Measurements from ENCODE around the gene ATG5. TPM values are rescaled to one million over a fixed set of nuclear protein-coding genes. Genes with fewer than 3 reads are reported as not detected.

ATG5 gene
- total and polyA plus RNA-seq, 9 of the 15 experiments (the other 6 are each of a cell fraction or from before 2014, with no cell fraction given), result 29.0 to 80.0 (median 53.2) TPM

- peak; percentile 93 for FAIRE-seq
- peak overlapping the region; percentile 57 for H3K4me2 ChIP-seq (ENCODE audit: insufficient read depth, low read length)
- H2AFZ ChIP-seq (ENCODE audit: low read depth, low read length), result peak overlapping the region; percentile 46; the same call in 1 of the 2 replicates
- no peaks in the 10 kb centered on the region for H4K20me1 ChIP-seq (replicated peaks; ENCODE audit: control insufficient read depth, insufficient read depth, low read length)
- peaks cover 0 to 9% of the 10 kb centered on the region in 2 experiments; a peak in 2 of 5 replicates for H3K4me1 ChIP-seq (replicated peaks in 1 of 2; ENCODE audit: control insufficient read depth in 2 of 2, insufficient read depth in 2 of 2, low read length in 2 of 2)
- H3K27me3 ChIP-seq (ENCODE audit: control insufficient read depth in 2 of 2, insufficient read depth in 2 of 2, low read length in 2 of 2), result no peaks in the 10 kb centered on the region
- H3K9me3 ChIP-seq (replicated peaks; ENCODE audit: control insufficient read depth, insufficient read depth, low read depth, low read length), result no peaks in the 10 kb centered on the region
- no TSS peak for BruUV-seq (replicated peaks)
- H3K79me2 ChIP-seq (ENCODE audit: control insufficient read depth, insufficient read depth, low read length), result no peaks in the 10 kb centered on the region
- 10% methylated on average over 12 of the region's 12 CpGs for WGBS (ENCODE audit: insufficient coverage, low coverage, missing lambda C conversion rate)
- ChIA-PET POLR2A (interaction anchor here (0.9 to 1.4 kb wide), 4 partner anchors 8 to 17 kb away, joined by 3 to 5 read pairs (median 4); no protein-coding TSS in a partner anchor), CTCF (ENCODE audit: low intra/inter-chr PET ratio) (interaction anchor here (1.1 kb wide), 1 partner anchor 68 kb away, joined by 3 read pairs; no protein-coding TSS in a partner anchor)
- peak in 2 of 4 experiments; percentile 31 to 59 for DNase-seq (ENCODE audit: extremely low read depth in 1 of 4, low spot score in 3 of 4)
- H3K9me1 ChIP-seq (ENCODE audit: control insufficient read depth, insufficient read depth, low read length), result no peaks in the 10 kb centered on the region
- no peak overlapping the region for H3K4me3 ChIP-seq
- peak; percentile 83 for ATAC-seq
- H3K36me3 ChIP-seq (ENCODE audit: control insufficient read depth, insufficient read depth, low read length), result no peaks in the 10 kb centered on the region
- H3K27ac ChIP-seq (ENCODE audit: extremely low read depth, low read depth, low read length), result no peak overlapping the region
- intact Hi-C loops (cut with micrococcal nuclease) (no loop called here), in situ Hi-C loops (cut with MboI) (no loop called here)
- no peak overlapping the region for H3K9ac ChIP-seq (ENCODE audit: insufficient read depth in 1 of 2, low read depth in 2 of 2, low read length in 2 of 2)
- TF ChIP-seq SMARCE1 (IDR thresholded peaks at IDR 0.05), result peak; percentile 47; the same call in 1 of the 2 replicates
- no peak for TF ChIP-seq KDM2B (CRISPR knock-in tag; IDR thresholded peaks at IDR 0.05)
- TF ChIP-seq RBM22 (IDR thresholded peaks at IDR 0.05; ENCODE audit: low read depth, low read length, poor library complexity, severe bottlenecking), result no peak
- 0 out of 2 replicates have a peak, but pooled peaks have one; percentile 40 for TF ChIP-seq NBN (IDR thresholded peaks at IDR 0.05; ENCODE audit: low read depth)
- TF ChIP-seq ZBTB5 (IDR thresholded peaks at IDR 0.05), result no peak
- peak; percentile 55; the same call in 1 of the 2 replicates for TF ChIP-seq MECOM (CRISPR knock-in tag; IDR thresholded peaks at IDR 0.05)
- TF ChIP-seq MEIS2 (IDR thresholded peaks at IDR 0.05; ENCODE audit: partially characterized antibody), result peak; percentile 81
- TF ChIP-seq MYNN (IDR thresholded peaks at IDR 0.05), result no peak
- TF ChIP-seq MYNN (CRISPR knock-in tag; IDR thresholded peaks at IDR 0.05), result no peak
- TF ChIP-seq HES1 (IDR thresholded peaks at IDR 0.05; ENCODE audit: low read depth), result peak; percentile 29; the same call in 1 of the 2 replicates
- TF ChIP-seq MYC (IDR thresholded peaks at IDR 0.05; ENCODE audit: low read depth, low read length), result 0 out of 2 replicates have a peak, but pooled peaks have one; percentile 19
- no peak for TF ChIP-seq MYC (CRISPR knock-in tag; IDR thresholded peaks at IDR 0.05; ENCODE audit: borderline replicate concordance, low read depth)
- no peak for TF ChIP-seq MAFF (IDR thresholded peaks at IDR 0.05; ENCODE audit: low read length)
- TF ChIP-seq CREM (IDR thresholded peaks at IDR 0.05; ENCODE audit: low read depth), result no peak
- TF ChIP-seq ELF1 (tag; IDR thresholded peaks at IDR 0.05), result peak; percentile 66
- TF ChIP-seq TAL1 (IDR thresholded peaks at IDR 0.05), result 0 out of 2 replicates have a peak, but pooled peaks have one; percentile 19
- TF ChIP-seq SPI1 (IDR thresholded peaks at IDR 0.05; ENCODE audit: borderline replicate concordance, low read depth, low read length), result peak; percentile 42; the same call in 1 of the 2 replicates
- TF ChIP-seq EP300 (IDR thresholded peaks at IDR 0.05; ENCODE audit: low read length), result peak; percentile 57; the same call in 1 of the 2 replicates
- TF ChIP-seq POLR2A (conservative IDR thresholded peaks at IDR 0.05), result no peak
- TF ChIP-seq ARID1B (IDR thresholded peaks at IDR 0.05), result peak; percentile 53
- peak; percentile 87 for TF ChIP-seq ZEB2 (IDR thresholded peaks at IDR 0.05)
- peak; percentile 80 for TF ChIP-seq HMBOX1 (IDR thresholded peaks at IDR 0.05)
- TF ChIP-seq CEBPB (tag; IDR thresholded peaks at IDR 0.05), result peak; percentile 41; the same call in 1 of the 2 replicates
Measured at GRCh38 chr6:106155219-106155830, 170.2 kb downstream of the ATG5 start.

Measured in K562 (cell line).